Pericardium fibroblast (primary cell): ENCODE measurements around the gene C6orf118. TPM values are rescaled to one million over a fixed set of nuclear protein-coding genes. Genes with fewer than 3 reads are reported as not detected.

Experiments
- total RNA-seq: library from RNA; depleted of rRNA; stranded (reverse); fragments of >200 nt; gene quantifications from 2 replicates; pipeline ENCODE4 v1.2.3, GENCODE V29; 2015

Gene C6orf118
- not detected in 2 replicates for total RNA-seq

GRCh38 chr6:165308926-165309731, at the start of gene C6orf118:
Gene C6orf118, minus strand, starts transcription at chr6:165309605. Its CDS starts 19 bp downstream, at chr6:165309586.

